Activated T-helper 1 cell treated with anti-CD3 and anti-CD28 coated beads, Interleukin-12 subunit alpha, Interleukin-12 subunit beta, Interleukin-2, Interleukin-4 antibody, amounts not matched to agents 30 ng/mL and 10 ng/mL and 1 ng/mL, durations not matched to agents 14 hours and 24 hours and 36 hours (primary cell): ENCODE data around the gene ZNF286A. TPM values are rescaled to one million over a fixed set of nuclear protein-coding genes. Genes with fewer than 3 reads are reported as not detected.
"Not testable (repeated sequence)": the region's sequence is repeated elsewhere in the genome, so short reads cannot be mapped to it uniquely, and the experiment has no call there.

Experiments
- DNase-seq: peaks from one replicate; pipeline ENCODE4 v3.0.0; 2021; ENCODE audit warnings: low spot score
- H3K27ac Mint-ChIP-seq: one replicate; pipeline ENCODE4 v1.8.0; 2021; ENCODE audit warnings: mild to moderate bottlenecking, mixed read lengths
- H3K27me3 Mint-ChIP-seq: one replicate; pipeline ENCODE4 v1.8.0; 2022; ENCODE audit warnings: mild to moderate bottlenecking, moderate library complexity, mixed read lengths; ENCODE audit not compliant: insufficient read depth
- H3K36me3 Mint-ChIP-seq: one replicate; pipeline ENCODE4 v1.8.0; 2021; ENCODE audit warnings: low read depth, mixed read lengths
- H3K4me1 Mint-ChIP-seq: one replicate; pipeline ENCODE4 v1.8.0; 2021; ENCODE audit warnings: low read depth, mixed read lengths
- H3K4me3 Mint-ChIP-seq: one replicate; pipeline ENCODE4 v1.8.0; 2021; ENCODE audit warnings: mild to moderate bottlenecking, moderate library complexity, mixed read lengths
- H3K9me3 Mint-ChIP-seq: one replicate; pipeline ENCODE4 v1.8.0; 2021; ENCODE audit warnings: mixed read lengths
- intact Hi-C: fragments of 100-400 bp; cut with micrococcal nuclease; formaldehyde crosslinking; loops from one replicate; pipeline ENCODE4 v1.15.1; 2024
- total RNA-seq: library from RNA; stranded (reverse); gene quantifications from 2 replicates; pipeline ENCODE4 v1.2.3, GENCODE V29; 2022

ZNF286A gene
- total RNA-seq, 1 donor from 2014 or later = 30.2 TPM

DNA sequence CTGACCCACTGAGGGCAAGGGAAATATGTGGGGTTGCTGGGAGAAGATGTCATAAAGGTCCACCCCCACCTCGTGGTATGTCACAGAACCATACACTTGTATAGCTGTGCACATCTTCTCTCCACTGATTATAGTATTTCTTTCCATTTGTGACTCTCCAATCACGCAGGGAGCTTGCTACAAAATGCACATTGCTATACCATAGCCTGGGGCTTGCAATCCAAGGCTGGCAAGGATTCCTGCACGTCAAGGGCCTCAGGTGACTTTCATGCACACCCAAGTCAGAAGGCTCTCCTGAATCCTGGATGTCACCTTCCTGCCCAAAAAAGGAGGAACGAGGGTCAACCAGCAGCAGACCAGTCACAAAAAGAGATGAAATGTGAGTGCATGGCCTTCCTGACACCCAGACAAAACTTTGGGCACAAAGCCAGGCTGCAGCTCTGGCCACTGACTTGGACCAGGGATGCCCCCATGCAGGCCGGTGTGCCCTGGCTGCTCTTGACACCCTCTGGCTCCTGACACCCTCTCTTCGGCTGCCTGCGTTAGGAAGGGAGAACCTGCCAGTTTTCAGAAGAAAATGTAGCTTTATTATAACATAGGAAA lies 44.6 kb downstream of the ZNF286A start:
- Mint-ChIP-seq H3K9me3 (no peaks in the 10 kb centered on the region), H3K27me3 (peaks cover 11% of the 10 kb centered on the region), H3K36me3 (no peaks in the 10 kb centered on the region), H3K4me1 (no peaks in the 10 kb centered on the region), H3K27ac (no peak overlapping the region), H3K4me3 (no peak overlapping the region)
- no peak for DNase-seq
- intact Hi-C loops = no loop called here

GRCh38 chr17:15744885-15745284 lies 45.3 kb downstream of the ZNF286A start:
- H3K27ac Mint-ChIP-seq = no peak overlapping the region
- H3K27me3 Mint-ChIP-seq = peaks cover 9% of the 10 kb centered on the region
- H3K9me3 Mint-ChIP-seq = no peaks in the 10 kb centered on the region
- intact Hi-C loops = no loop called here
- DNase-seq = no peak
- no peak overlapping the region for H3K4me3 Mint-ChIP-seq
- no peaks in the 10 kb centered on the region for H3K36me3 Mint-ChIP-seq
- no peaks in the 10 kb centered on the region for H3K4me1 Mint-ChIP-seq

GRCh38 chr17:15749403-15749802 lies 49.9 kb downstream of the ZNF286A start:
- H3K36me3 Mint-ChIP-seq, H3K27ac Mint-ChIP-seq, H3K4me3 Mint-ChIP-seq, H3K4me1 Mint-ChIP-seq, DNase-seq, H3K27me3 Mint-ChIP-seq, H3K9me3 Mint-ChIP-seq, intact Hi-C loops: not testable (repeated sequence)

GRCh38 chr17:15768865-15769533 lies 69.4 kb downstream of the ZNF286A start:
- DNase-seq, H3K27me3 Mint-ChIP-seq, intact Hi-C loops, H3K9me3 Mint-ChIP-seq, H3K4me3 Mint-ChIP-seq, H3K36me3 Mint-ChIP-seq, H3K4me1 Mint-ChIP-seq, H3K27ac Mint-ChIP-seq: not testable (repeated sequence)

Other genes starting within 250 kb of the ZNF286A start
- gene CDRT4, start 232.1 kb upstream of the ZNF286A start, total RNA-seq = 2.1 and 2.4 TPM in 2 replicates
- gene TVP23C, start 136.3 kb upstream of the ZNF286A start, total RNA-seq = 8.9 and 10.8 TPM in 2 replicates
- gene FBXW10B, start 80.0 kb upstream of the ZNF286A start, total RNA-seq = 1.0 and 1.5 TPM in 2 replicates
- 15.9 and 16.7 TPM in 2 replicates for gene TRIM16, start 15.4 kb upstream of the ZNF286A start, total RNA-seq
- gene TBC1D26, start 32.5 kb downstream of the ZNF286A start, total RNA-seq = 0.05 TPM in 1 of 2 replicates, not detected in the other
- gene ADORA2B, start 245.4 kb downstream of the ZNF286A start, total RNA-seq = 1.4 and 1.5 TPM in 2 replicates